Neural progenitor cell (in vitro differentiated cells): Measurements from ENCODE around the gene TTC19.

Experiments
- CTCF ChIP-seq: fragments of 200-600 bp; sonication (generic); IDR thresholded peaks from 2 replicates; pipeline ENCODE4 v1.5.1; 2017; ENCODE audit warnings: antibody characterized with exemption, mild to moderate bottlenecking
- EZH2phosphoT487 ChIP-seq: fragments of 200-600 bp; sonication (generic); IDR thresholded peaks from 2 replicates; pipeline ENCODE4 v1.6.1; 2017; ENCODE audit warnings: antibody characterized with exemption

DNA sequence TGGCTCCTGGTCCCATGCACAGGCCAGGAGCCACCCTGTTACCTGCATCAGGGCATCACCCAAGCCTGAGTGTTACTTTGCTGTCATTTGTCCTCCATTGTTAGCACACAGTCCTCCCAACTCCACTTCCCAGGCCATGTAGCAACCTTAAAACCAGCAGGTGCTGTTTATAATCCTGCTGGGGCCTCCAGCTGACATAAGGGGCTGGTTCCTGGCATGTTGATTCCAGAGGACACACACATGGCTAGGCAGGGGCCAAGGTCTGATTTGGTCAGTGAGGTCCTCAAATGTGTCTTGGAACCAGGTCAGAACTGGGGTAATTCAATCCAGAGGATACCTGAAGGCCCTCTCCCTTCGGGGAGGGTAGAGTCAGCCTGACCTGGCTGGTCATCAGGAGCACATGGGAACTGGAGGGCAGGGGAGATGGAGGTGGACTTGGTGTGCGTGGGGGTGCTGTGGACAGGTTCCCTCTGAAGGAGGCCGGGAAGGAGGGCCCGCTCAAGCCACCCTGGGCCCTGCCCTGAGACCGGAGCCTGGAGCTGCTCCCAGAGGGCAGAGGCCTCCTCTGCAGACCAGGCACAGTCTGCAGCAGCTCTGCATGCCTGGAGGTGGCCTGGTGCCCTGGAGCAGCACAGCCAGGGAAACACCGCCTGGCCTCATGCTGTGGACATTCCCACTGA lies 48.1 kb upstream of the TTC19 start:
- TF ChIP-seq EZH2phosphoT487 (no peak), CTCF (no peak)
